ENCODE results near the gene RIC8A. TPM values are rescaled to one million over a fixed set of nuclear protein-coding genes. Genes with fewer than 3 reads are reported as not detected.

Gene RIC8A
- total and polyA plus RNA-seq, 2 of the 13 experiments (the other 11 are each of a cell fraction or from before 2014, with no cell fraction given), result 62.1 to 63.8 TPM

- TF ChIP-seq SIN3A (IDR thresholded peaks at IDR 0.05; ENCODE audit: borderline replicate concordance, low read depth, low read length) (peak; percentile 78), SETDB1 (CRISPR knock-in tag; IDR thresholded peaks at IDR 0.05; ENCODE audit: borderline replicate concordance) (no peak), MLLT10 (CRISPR knock-in tag; IDR thresholded peaks at IDR 0.05) (no peak), MAZ (IDR thresholded peaks at IDR 0.05; ENCODE audit: borderline replicate concordance, low read depth, low read length) (no peak), MAZ (CRISPR knock-in tag; IDR thresholded peaks at IDR 0.05; ENCODE audit: low read depth) (peak; percentile 47; the same call in 1 of the 2 replicates), SOX6 (IDR thresholded peaks at IDR 0.05) (no peak), SOX6 (CRISPR knock-in tag; IDR thresholded peaks at IDR 0.05) (peak; percentile 48; the same call in 1 of the 2 replicates), REXO4 (CRISPR knock-in tag; IDR thresholded peaks at IDR 0.05; ENCODE audit: borderline replicate concordance) (no peak), PAWR (CRISPR knock-in tag; IDR thresholded peaks at IDR 0.05; ENCODE audit: borderline replicate concordance) (no peak), HMGXB3 (CRISPR knock-in tag; IDR thresholded peaks at IDR 0.05; ENCODE audit: borderline replicate concordance) (no peak), ZNF691 (CRISPR knock-in tag; IDR thresholded peaks at IDR 0.05; ENCODE audit: borderline replicate concordance, low read depth) (peak; percentile 34; the same call in 1 of the 2 replicates), RBM22 (optimal IDR thresholded peaks at IDR 0.05; ENCODE audit: low read length) (no peak), ARID2 (CRISPR knock-in tag; IDR thresholded peaks at IDR 0.05; ENCODE audit: borderline replicate concordance) (no peak), ZUFSP (CRISPR knock-in tag; IDR thresholded peaks at IDR 0.05; ENCODE audit: borderline replicate concordance) (no peak), JDP2 (CRISPR knock-in tag; IDR thresholded peaks at IDR 0.05; ENCODE audit: borderline replicate concordance) (no peak), GPBP1L1 (CRISPR knock-in tag; IDR thresholded peaks at IDR 0.05) (no peak), MAFG (CRISPR knock-in tag; IDR thresholded peaks at IDR 0.05) (no peak), ZNF256 (CRISPR knock-in tag; conservative IDR thresholded peaks at IDR 0.05) (no peak)
These were observed 29.6 kb downstream of the RIC8A start, which contains the start of gene PSMD13 (continued) for GRCh38 chr11:236774-237767.
